ENCODE results near the gene TCF7L1. TPM values are rescaled to one million over a fixed set of nuclear protein-coding genes. Genes with fewer than 3 reads are reported as not detected.

The TCF7L1 gene
- total RNA-seq, 1 donor from 2014 or later, result 1.3 TPM

DNA sequence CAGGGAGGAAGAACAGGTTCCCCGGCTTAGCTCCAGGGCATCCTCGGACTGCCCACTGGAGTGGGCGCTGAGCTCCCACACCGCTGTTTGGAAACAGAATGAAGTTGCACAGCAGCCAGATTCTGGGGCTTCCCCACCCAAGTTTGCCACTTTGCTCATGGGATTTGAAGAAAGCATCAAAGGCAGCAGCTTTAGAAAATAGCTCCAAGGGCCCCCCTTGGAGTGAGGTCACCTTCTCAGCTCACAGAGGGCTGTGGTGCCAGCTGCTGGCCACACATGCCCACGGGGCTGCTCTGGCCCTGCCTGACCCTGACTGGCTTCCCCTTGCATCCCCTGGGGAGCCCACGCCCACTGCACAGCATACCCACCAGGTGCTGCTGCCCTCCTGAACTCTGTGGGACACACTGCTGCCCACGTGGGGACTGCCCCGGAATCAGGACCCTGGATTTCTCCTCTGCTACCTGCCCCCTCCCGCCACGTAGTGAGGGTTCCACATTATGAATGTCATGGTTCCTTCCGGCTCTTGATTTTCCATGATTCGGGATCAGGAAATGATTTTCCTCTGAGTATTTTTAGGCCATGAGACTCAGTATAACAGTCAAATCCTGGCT is 124.3 kb downstream of the TCF7L1 start:
- no peaks in the 10 kb centered on the region for H3K27me3 ChIP-seq (ENCODE audit: control insufficient read depth, insufficient read depth, low read length)
- no peak for DNase-seq (ENCODE audit: low read depth)
- no peak overlapping the region for H3K4me3 ChIP-seq (ENCODE audit: low read depth, low read length)
- TF ChIP-seq, protein P1, sequence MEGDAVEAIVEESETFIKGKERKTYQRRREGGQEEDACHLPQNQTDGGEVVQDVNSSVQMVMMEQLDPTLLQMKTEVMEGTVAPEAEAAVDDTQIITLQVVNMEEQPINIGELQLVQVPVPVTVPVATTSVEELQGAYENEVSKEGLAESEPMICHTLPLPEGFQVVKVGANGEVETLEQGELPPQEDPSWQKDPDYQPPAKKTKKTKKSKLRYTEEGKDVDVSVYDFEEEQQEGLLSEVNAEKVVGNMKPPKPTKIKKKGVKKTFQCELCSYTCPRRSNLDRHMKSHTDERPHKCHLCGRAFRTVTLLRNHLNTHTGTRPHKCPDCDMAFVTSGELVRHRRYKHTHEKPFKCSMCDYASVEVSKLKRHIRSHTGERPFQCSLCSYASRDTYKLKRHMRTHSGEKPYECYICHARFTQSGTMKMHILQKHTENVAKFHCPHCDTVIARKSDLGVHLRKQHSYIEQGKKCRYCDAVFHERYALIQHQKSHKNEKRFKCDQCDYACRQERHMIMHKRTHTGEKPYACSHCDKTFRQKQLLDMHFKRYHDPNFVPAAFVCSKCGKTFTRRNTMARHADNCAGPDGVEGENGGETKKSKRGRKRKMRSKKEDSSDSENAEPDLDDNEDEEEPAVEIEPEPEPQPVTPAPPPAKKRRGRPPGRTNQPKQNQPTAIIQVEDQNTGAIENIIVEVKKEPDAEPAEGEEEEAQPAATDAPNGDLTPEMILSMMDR (IDR thresholded peaks at IDR 0.05; ENCODE audit: insufficient read depth, low read length, severe bottlenecking), result no peak
- no peaks in the 10 kb centered on the region for H3K36me3 ChIP-seq (ENCODE audit: control insufficient read depth, insufficient read depth, low read length)
- no peak for FAIRE-seq

DNA sequence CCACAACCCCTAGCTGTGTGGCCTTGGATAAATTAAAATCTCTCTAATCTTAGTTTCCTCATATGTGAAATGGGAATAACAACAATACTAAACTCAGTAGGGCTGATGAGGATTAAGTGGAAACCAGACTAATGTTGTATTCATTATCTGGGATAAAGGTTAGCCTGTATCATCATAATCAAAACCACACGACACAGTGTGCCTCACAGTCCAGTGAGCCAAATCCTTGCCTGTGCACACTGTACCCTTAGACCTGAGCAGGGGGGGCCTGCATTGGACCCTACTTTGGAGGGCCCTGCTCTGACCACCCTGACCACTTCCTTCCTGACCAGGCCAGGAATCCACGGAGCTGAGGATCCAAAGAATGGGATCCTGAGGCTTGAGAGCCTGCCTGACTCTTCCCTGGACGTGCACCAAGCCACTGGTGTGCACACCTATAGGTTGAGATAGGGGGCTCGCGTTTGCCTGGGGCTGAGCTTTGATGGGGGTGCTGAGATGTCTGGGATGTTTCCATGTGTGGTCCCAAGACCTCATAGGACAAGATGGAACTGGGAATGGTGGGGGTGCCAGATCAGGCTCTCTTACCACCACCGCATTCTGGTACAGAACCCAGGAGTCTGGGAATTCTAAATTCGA is 124.9 kb downstream of the TCF7L1 start:
- no peak for FAIRE-seq
- Histone ChIP-seq H3K27me3 (ENCODE audit: control insufficient read depth, insufficient read depth, low read length) (no peaks in the 10 kb centered on the region), H3K36me3 (ENCODE audit: control insufficient read depth, insufficient read depth, low read length) (no peaks in the 10 kb centered on the region), H3K4me3 (ENCODE audit: low read depth, low read length) (no peak overlapping the region)
- TF ChIP-seq, protein P1 (IDR thresholded peaks at IDR 0.05; ENCODE audit: insufficient read depth, low read length, severe bottlenecking), result no peak
- no peak for DNase-seq (ENCODE audit: low read depth)

DNA sequence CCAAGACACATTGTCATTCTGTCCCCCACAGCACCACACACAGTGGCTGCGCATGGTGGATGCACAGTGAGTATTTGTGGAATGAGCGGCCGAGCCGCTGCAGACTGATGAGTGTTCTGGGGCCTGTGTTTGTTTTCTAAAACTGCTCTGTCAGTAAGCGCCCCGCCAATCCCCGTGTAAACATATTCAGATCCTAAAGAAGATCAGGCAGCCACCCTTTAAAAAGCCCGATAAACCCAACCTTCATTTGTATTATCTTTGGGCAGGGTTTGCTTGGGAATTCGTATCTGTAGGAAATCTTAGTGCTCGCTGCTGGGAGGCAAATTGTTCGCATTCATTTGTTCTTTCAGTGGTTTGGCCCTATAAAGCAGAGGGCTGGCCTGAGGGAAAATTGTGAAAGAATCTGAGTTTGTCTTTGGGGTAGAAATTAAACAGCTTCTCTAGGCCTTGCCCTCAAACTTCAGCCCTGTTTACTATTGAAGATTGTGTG is 126.0 kb downstream of the TCF7L1 start:
- H3K36me3 ChIP-seq (ENCODE audit: control insufficient read depth, insufficient read depth, low read length), result no peaks in the 10 kb centered on the region
- FAIRE-seq (no peak), DNase-seq (ENCODE audit: low read depth) (no peak)
- TF ChIP-seq, protein P1 (IDR thresholded peaks at IDR 0.05; ENCODE audit: insufficient read depth, low read length, severe bottlenecking), result no peak
- H3K27me3 ChIP-seq (ENCODE audit: control insufficient read depth, insufficient read depth, low read length), result no peaks in the 10 kb centered on the region
- no peak overlapping the region for H3K4me3 ChIP-seq (ENCODE audit: low read depth, low read length)

- H3K36me3 ChIP-seq (ENCODE audit: control insufficient read depth, insufficient read depth, low read length), result no peaks in the 10 kb centered on the region
- FAIRE-seq (no peak), DNase-seq (ENCODE audit: low read depth) (no peak)
- H3K4me3 ChIP-seq (ENCODE audit: low read depth, low read length), result no peak overlapping the region
- no peaks in the 10 kb centered on the region for H3K27me3 ChIP-seq (ENCODE audit: control insufficient read depth, insufficient read depth, low read length)
- TF ChIP-seq, protein P1 (IDR thresholded peaks at IDR 0.05; ENCODE audit: insufficient read depth, low read length, severe bottlenecking), result no peak
These were observed 126.7 kb downstream of the TCF7L1 start for GRCh38 chr2:85259879-85260278.

DNA sequence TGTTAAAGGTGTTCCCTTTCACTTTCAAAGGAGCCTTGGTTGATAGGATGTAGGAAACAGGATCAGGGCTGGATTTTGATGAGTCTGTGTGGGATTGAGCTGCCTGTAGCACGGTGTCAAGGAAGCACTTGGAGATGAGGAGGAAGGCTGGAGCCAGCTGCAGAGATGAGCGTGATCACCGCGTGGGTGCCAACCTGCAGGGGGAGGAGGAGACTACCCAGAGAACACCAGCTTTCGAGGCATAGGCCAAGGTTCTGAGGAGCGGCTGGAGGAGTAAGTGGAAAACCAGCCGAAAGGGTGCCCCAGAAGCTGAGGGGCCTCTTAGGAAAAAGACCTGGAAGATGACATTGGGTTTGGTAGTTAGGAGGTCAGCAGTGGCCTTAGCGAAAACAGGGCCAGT is 130.4 kb downstream of the TCF7L1 start:
- H3K36me3 ChIP-seq (ENCODE audit: control insufficient read depth, insufficient read depth, low read length), result no peaks in the 10 kb centered on the region
- H3K27me3 ChIP-seq (ENCODE audit: control insufficient read depth, insufficient read depth, low read length), result no peaks in the 10 kb centered on the region
- no peak overlapping the region for H3K4me3 ChIP-seq (ENCODE audit: low read depth, low read length)
- FAIRE-seq (no peak), DNase-seq (ENCODE audit: low read depth) (no peak)
- TF ChIP-seq, protein P1 (IDR thresholded peaks at IDR 0.05; ENCODE audit: insufficient read depth, low read length, severe bottlenecking), result no peak
